ENCODE measurements around the gene HEXD. TPM values are rescaled to one million over a fixed set of nuclear protein-coding genes. Genes with fewer than 3 reads are reported as not detected.

Gene HEXD
- total RNA-seq, 2 donors from 2014 or later, result 76.1 to 145 TPM

DNA sequence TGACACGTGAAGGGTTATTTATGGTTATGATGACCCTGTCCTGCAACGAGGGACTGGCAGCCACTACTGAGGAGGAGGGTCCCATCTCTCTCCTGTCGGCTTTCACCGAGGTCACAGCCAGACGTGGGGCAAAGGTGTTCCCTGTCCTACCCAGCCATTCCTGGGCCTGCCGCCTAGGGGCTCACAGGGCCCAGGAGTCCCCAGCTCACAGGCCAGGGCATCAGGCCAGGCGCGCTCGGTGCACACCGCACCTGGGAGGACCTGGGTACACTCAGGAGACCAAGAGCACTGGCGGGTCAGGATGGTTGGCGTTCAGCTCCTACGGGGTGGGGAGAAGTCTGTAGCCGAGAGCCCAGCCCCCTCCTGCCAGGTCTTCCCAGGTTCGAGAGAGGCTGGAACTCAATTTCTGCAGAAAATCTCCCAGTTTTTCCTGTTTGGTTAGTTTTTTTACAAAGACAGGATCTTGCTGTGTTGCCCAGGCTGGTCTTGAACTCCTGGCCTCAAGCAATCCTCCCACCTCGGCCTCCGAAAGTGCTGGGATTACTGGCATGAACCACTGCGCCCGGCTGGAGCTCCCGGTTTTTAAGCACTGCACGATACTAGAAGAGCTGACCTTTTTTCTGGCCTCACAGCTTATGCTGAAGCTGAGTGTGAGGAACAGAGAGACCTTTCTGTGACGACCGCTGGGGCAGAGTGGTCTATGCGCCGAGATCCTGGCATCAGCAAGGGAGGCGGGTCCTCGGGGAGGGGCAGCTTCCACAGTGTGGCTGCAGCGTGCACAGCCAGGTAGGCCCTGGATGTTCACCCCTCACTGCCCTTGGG lies 24.7 kb downstream of the HEXD start:
- H3K4me3 ChIP-seq, result no peak overlapping the region
- H3K27ac ChIP-seq, result no peak overlapping the region
- no peak for TF ChIP-seq POLR2A (IDR thresholded peaks at IDR 0.05)
- no peak for TF ChIP-seq POLR2AphosphoS5 (IDR thresholded peaks at IDR 0.05)
- TF ChIP-seq, protein P1, sequence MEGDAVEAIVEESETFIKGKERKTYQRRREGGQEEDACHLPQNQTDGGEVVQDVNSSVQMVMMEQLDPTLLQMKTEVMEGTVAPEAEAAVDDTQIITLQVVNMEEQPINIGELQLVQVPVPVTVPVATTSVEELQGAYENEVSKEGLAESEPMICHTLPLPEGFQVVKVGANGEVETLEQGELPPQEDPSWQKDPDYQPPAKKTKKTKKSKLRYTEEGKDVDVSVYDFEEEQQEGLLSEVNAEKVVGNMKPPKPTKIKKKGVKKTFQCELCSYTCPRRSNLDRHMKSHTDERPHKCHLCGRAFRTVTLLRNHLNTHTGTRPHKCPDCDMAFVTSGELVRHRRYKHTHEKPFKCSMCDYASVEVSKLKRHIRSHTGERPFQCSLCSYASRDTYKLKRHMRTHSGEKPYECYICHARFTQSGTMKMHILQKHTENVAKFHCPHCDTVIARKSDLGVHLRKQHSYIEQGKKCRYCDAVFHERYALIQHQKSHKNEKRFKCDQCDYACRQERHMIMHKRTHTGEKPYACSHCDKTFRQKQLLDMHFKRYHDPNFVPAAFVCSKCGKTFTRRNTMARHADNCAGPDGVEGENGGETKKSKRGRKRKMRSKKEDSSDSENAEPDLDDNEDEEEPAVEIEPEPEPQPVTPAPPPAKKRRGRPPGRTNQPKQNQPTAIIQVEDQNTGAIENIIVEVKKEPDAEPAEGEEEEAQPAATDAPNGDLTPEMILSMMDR (IDR thresholded peaks at IDR 0.05), result no peak
- H3K4me1 ChIP-seq (replicated peaks), result no peaks in the 10 kb centered on the region
- H3K27me3 ChIP-seq (replicated peaks; ENCODE audit: insufficient read depth), result no peaks in the 10 kb centered on the region
- 82% methylated on average over 27 of the region's 28 CpGs for whole genome bisulfite sequencing
- H3K36me3 ChIP-seq, result peaks cover 0 to 10% of the 10 kb centered on the region in 2 donors
- intact Hi-C loops (cut with DNase I), result no loop called here
- no peak for DNase-seq (ENCODE audit: low spot score)
- H3K9me3 ChIP-seq, result no peaks in the 10 kb centered on the region

DNA sequence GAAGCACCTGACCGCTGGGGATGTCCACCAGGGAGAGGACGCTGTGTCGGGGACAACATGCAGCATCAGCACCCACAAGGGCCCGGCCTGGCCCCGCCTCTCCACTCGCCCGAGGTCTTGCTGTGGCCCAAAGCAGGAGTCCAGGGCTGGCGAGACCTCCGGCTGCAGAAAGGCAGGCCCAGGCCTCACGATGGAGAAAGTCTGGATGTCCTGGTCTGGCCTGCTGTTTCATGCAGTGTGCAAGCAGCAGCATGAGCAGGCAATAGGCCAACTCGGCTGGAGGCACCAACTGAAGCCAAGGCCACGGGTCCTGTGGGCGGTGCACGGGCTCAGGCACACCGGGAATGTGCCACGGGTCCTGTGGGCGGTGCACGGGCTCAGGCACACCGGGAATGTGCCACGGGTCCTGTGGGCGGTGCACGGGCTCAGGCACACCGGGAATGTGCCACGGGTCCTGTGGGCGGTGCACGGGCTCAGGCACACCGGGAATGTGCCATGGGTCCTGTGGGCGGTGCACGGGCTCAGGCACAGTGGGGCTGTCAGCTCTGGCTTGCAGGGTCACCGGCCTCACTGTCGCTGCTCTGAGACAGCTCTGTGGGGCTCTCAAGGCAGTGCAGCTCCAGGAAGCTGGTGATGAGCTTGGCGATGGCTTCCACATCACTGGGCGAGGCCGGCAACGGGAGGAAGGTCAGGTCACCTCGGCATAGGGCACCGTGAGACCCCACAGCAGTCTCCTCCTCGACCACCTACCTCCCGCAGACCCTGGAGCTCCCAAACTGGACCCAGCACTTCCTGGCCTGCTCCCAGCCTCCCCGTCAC lies 25.5 kb downstream of the HEXD start:
- H3K27ac ChIP-seq, result no peak overlapping the region
- H3K4me3 ChIP-seq, result no peak overlapping the region
- 81% methylated on average over 16 of the region's 40 CpGs for WGBS
- intact Hi-C loops (cut with DNase I), result no loop called here
- H3K4me1 ChIP-seq (replicated peaks), result no peaks in the 10 kb centered on the region
- H3K36me3 ChIP-seq, result peaks cover 0 to 10% of the 10 kb centered on the region in 2 donors
- DNase-seq (ENCODE audit: low spot score), result peak; percentile 42
- H3K9me3 ChIP-seq, result no peaks in the 10 kb centered on the region
- no peaks in the 10 kb centered on the region for H3K27me3 ChIP-seq (replicated peaks; ENCODE audit: insufficient read depth)
- no peak for TF ChIP-seq POLR2AphosphoS5 (IDR thresholded peaks at IDR 0.05)
- TF ChIP-seq POLR2A (IDR thresholded peaks at IDR 0.05), result no peak
- TF ChIP-seq, protein P1 (IDR thresholded peaks at IDR 0.05), result no peak

DNA sequence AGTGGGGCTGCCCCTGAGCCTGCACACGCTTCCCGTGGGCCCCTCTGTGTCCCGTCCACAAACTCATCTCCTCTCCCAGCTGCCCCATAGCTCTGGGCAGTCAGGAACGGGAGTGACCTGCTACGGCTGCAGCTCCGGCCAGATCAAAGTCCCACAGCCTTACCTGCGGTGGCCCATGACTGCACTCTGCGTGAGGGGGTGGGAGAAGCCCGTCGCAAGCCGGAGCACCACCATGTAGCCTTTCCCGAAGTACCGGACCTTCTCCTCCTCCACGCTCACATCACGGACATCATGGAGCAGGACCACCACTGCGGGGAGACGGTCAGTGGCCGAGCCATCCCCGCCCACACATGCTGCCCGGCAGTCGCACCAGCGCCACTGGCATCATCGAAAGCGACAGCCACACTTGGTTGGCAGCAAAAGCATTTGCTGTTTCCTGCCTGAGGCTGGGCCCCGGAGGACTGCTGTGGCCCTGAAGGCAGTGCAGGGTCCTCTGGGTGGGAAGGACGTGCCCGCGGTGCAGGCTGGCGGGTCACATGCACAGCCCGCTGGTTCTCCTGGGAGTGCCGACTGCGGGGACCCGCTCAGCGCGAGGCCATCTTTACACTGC lies 26.2 kb downstream of the HEXD start:
- TF ChIP-seq, protein P1 (IDR thresholded peaks at IDR 0.05), result no peak
- no peak for TF ChIP-seq POLR2AphosphoS5 (IDR thresholded peaks at IDR 0.05)
- no peak for TF ChIP-seq POLR2A (IDR thresholded peaks at IDR 0.05)
- WGBS, result 94% methylated on average over 35 of the region's 35 CpGs
- peaks cover 0 to 10% of the 10 kb centered on the region in 2 donors for H3K36me3 ChIP-seq

DNA sequence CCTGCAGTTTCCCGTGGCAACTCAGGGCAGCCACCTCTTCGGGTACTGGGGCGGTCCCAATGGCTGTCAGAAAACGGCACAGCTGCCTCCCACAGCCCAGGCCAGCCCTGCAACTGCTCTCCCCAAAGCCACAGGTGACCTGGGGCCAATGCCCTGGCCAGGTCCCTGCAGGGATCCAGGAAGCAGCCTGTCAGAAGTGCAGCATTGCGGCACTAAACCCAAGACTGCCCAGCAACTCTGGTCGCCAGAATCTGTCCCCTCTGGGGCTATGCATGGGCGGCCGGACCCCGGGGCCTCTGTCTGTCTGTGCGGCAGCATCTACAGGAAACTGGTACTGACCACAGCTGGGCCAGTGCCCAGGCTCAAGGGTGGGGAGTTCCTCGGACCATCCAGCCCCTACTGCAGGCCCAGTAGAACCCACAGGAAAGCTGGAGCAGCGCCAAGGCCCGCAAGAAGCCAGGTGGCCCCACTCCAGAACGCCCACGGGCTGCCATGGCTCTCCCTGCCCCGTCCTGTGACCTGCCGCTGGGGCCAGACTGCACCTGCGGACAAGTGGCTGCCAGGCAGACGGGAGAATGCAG lies 26.9 kb downstream of the HEXD start:
- no peak for DNase-seq (ENCODE audit: low spot score)
- TF ChIP-seq, protein P1 (IDR thresholded peaks at IDR 0.05), result no peak
- no peak for TF ChIP-seq POLR2A (IDR thresholded peaks at IDR 0.05)
- no peak for TF ChIP-seq POLR2AphosphoS5 (IDR thresholded peaks at IDR 0.05)
- H3K4me3 ChIP-seq, result no peak overlapping the region
- H3K4me1 ChIP-seq (replicated peaks), result peaks cover 12% of the 10 kb centered on the region
- H3K36me3 ChIP-seq, result peaks cover 0 to 10% of the 10 kb centered on the region in 2 donors
- intact Hi-C loops (cut with DNase I), result no loop called here
- H3K27me3 ChIP-seq (replicated peaks; ENCODE audit: insufficient read depth), result no peaks in the 10 kb centered on the region
- WGBS, result 67% methylated on average over 18 of the region's 19 CpGs
- no peak overlapping the region for H3K27ac ChIP-seq
- no peaks in the 10 kb centered on the region for H3K9me3 ChIP-seq

More for the DNA sequence above, 26.2 kb downstream of the HEXD start:
- intact Hi-C loops (cut with DNase I), result no loop called here
- Histone ChIP-seq H3K27ac (no peak overlapping the region), H3K4me1 (replicated peaks) (peaks cover 6% of the 10 kb centered on the region), H3K27me3 (replicated peaks; ENCODE audit: insufficient read depth) (no peaks in the 10 kb centered on the region), H3K9me3 (no peaks in the 10 kb centered on the region), H3K4me3 (no peak overlapping the region)
- DNase-seq (ENCODE audit: low spot score), result no peak
